ENCODE results near the gene MAPK8IP1. TPM values are rescaled to one million over a fixed set of nuclear protein-coding genes. Genes with fewer than 3 reads are reported as not detected.
A peak's percentile ranks its signal among the peaks of the same experiment; 100 is the strongest.

MAPK8IP1 gene
- total and polyA plus RNA-seq, 2 experiments from 2014 or later, result 5.9 to 39.4 TPM

GRCh38 chr11:45909594-45910475 is 24.4 kb downstream of the MAPK8IP1 start:
- Histone ChIP-seq H3K9me2 (ENCODE audit: insufficient read depth) (no peaks in the 10 kb centered on the region), H4K20me1 (replicated peaks; ENCODE audit: insufficient read depth) (peaks cover 8% of the 10 kb centered on the region; the same call in 1 of the 2 replicates), H3K4me3 (no peak overlapping the region), H3K79me2 (replicated peaks; ENCODE audit: insufficient read depth) (no peaks in the 10 kb centered on the region), H3K4me2 (no peak overlapping the region), H3F3A (replicated peaks; ENCODE audit: low read depth) (no peaks in the 10 kb centered on the region), H3K36me3 (ENCODE audit: insufficient read depth) (no peaks in the 10 kb centered on the region), H3K4me1 (ENCODE audit: insufficient read depth) (no peaks in the 10 kb centered on the region), H3K27me3 (ENCODE audit: insufficient read depth) (no peaks in the 10 kb centered on the region), H2AFZ (no peak overlapping the region), H3K27ac (ENCODE audit: low read depth) (no peak overlapping the region)
- H3K27ac Mint-ChIP-seq, result no peak overlapping the region
- peaks cover 20% of the 10 kb centered on the region for H3K27me3 Mint-ChIP-seq (ENCODE audit: insufficient read depth, low read depth, poor library complexity)
- 0 out of 4 replicates have a peak, but pooled peaks of 1 of the 2 experiments have one; percentile 2 for TF ChIP-seq CTCF (conservative IDR thresholded peaks at IDR 0.05; ENCODE audit: low read depth in 2 of 2)
- no peak for TF ChIP-seq ETS1 (IDR thresholded peaks at IDR 0.05)
- no peak for TF ChIP-seq POLR2AphosphoS5 (IDR thresholded peaks at IDR 0.05; ENCODE audit: low read depth)
- no peak for TF ChIP-seq ZNF331 (CRISPR knock-in tag; IDR thresholded peaks at IDR 0.05; ENCODE audit: low read depth)
- ATAC-seq, result no peak
- DNase-seq (ENCODE audit: low spot score), result no peak
- peaks cover 10% of the 10 kb centered on the region for H3K36me3 Mint-ChIP-seq (ENCODE audit: low read depth)
- no peaks in the 10 kb centered on the region; the same call in 2 of the 3 replicates for H3K4me1 Mint-ChIP-seq
- no peaks in the 10 kb centered on the region for H3K9me3 Mint-ChIP-seq
- H3K4me3 Mint-ChIP-seq, result no peak overlapping the region

GRCh38 chr11:45910623-45911022 is 25.2 kb downstream of the MAPK8IP1 start:
- Histone ChIP-seq H3K4me3 (no peak overlapping the region), H3K4me1 (ENCODE audit: insufficient read depth) (no peaks in the 10 kb centered on the region), H2AFZ (no peak overlapping the region), H3F3A (replicated peaks; ENCODE audit: low read depth) (no peaks in the 10 kb centered on the region), H4K20me1 (replicated peaks; ENCODE audit: insufficient read depth) (peaks cover 8% of the 10 kb centered on the region; the same call in 1 of the 2 replicates), H3K9me2 (ENCODE audit: insufficient read depth) (no peaks in the 10 kb centered on the region), H3K36me3 (ENCODE audit: insufficient read depth) (no peaks in the 10 kb centered on the region), H3K4me2 (no peak overlapping the region), H3K27ac (ENCODE audit: low read depth) (no peak overlapping the region), H3K79me2 (replicated peaks; ENCODE audit: insufficient read depth) (no peaks in the 10 kb centered on the region), H3K27me3 (ENCODE audit: insufficient read depth) (no peaks in the 10 kb centered on the region)
- Mint-ChIP-seq H3K9me3 (no peaks in the 10 kb centered on the region), H3K27ac (no peak overlapping the region), H3K4me1 (no peaks in the 10 kb centered on the region; the same call in 2 of the 3 replicates), H3K4me3 (no peak overlapping the region), H3K27me3 (ENCODE audit: insufficient read depth, low read depth, poor library complexity) (peaks cover 16% of the 10 kb centered on the region), H3K36me3 (ENCODE audit: low read depth) (peaks cover 8% of the 10 kb centered on the region; the same call in 2 of the 3 replicates)
- ATAC-seq (no peak), DNase-seq (ENCODE audit: low spot score) (no peak)
- TF ChIP-seq CREB1 (CRISPR knock-in tag; IDR thresholded peaks at IDR 0.05; ENCODE audit: low read depth), result no peak
- TF ChIP-seq STAT1 (IDR thresholded peaks at IDR 0.05; ENCODE audit: unreplicated experiment), result no peak
- TF ChIP-seq ZNF114 (CRISPR knock-in tag; IDR thresholded peaks at IDR 0.05), result no peak
